Neural crest cell (in vitro differentiated cells): Measurements from ENCODE around the gene RGS8. TPM values are rescaled to one million over a fixed set of nuclear protein-coding genes. Genes with fewer than 3 reads are reported as not detected.

Experiments
- DNase-seq: peaks from one replicate; pipeline ENCODE4 v3.0.0; 2021; ENCODE audit warnings: low read depth, mixed read lengths, low spot score
- H3K27ac Mint-ChIP-seq: one replicate; pipeline ENCODE4 v1.8.0; 2021; ENCODE audit warnings: mild to moderate bottlenecking, mixed read lengths; ENCODE audit not compliant: unreplicated experiment
- H3K27me3 Mint-ChIP-seq: 2 replicates; pipeline ENCODE4 v1.8.0; 2021; ENCODE audit warnings: low read depth, mild to moderate bottlenecking, mixed read lengths
- H3K36me3 Mint-ChIP-seq: 2 replicates; pipeline ENCODE4 v1.8.0; 2021; ENCODE audit warnings: low read depth, mild to moderate bottlenecking, mixed read lengths
- H3K4me1 Mint-ChIP-seq: 2 replicates; pipeline ENCODE4 v1.8.0; 2021; ENCODE audit warnings: mixed read lengths
- H3K4me3 Mint-ChIP-seq: one replicate; pipeline ENCODE4 v1.8.0; 2021; ENCODE audit warnings: mild to moderate bottlenecking, mixed read lengths
- H3K9me3 Mint-ChIP-seq: 2 replicates; pipeline ENCODE4 v1.8.0; 2021; ENCODE audit warnings: mixed read lengths
- CTCF ChIP-seq: fragments of 200-600 bp; sonication (generic); conservative IDR thresholded peaks from 2 replicates; pipeline ENCODE4 v1.5.0; 2021; ENCODE audit warnings: antibody characterized with exemption, mild to moderate bottlenecking
- total RNA-seq: library from RNA; stranded (reverse); gene quantifications from 2 replicates; pipeline ENCODE4 v1.2.1, GENCODE V29; 2021

Gene RGS8
- total RNA-seq, 1 donor from 2014 or later, result 1.8 TPM

- H3K27me3 Mint-ChIP-seq, result peaks cover 3% of the 10 kb centered on the region
- H3K36me3 Mint-ChIP-seq, result no peaks in the 10 kb centered on the region
- H3K27ac Mint-ChIP-seq, result no peak overlapping the region
- H3K4me1 Mint-ChIP-seq, result peaks cover 57% of the 10 kb centered on the region
- H3K4me3 Mint-ChIP-seq, result no peak overlapping the region
- H3K9me3 Mint-ChIP-seq, result no peaks in the 10 kb centered on the region
- no peak for DNase-seq
- no peak for TF ChIP-seq CTCF
Measured at GRCh38 chr1:182666706-182667105, 17.7 kb downstream of the RGS8 start.

DNA sequence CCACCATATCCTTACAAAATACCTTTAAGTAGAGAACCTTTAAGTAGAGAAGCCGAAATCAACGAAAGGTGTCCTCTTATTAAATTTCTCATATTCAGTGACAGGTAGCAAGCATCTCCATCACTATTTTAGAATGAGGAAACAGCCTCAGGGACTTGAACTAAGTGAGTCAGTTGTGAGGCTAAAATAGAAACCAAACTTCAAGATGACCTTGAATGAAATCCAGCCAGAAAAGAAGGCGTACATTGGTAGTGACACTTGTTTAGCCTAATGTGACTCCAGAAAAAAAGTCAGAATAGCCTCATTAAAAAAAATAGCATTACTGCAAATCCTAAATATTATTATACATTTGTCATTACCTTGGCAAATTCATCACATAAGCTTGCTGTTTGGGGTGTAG is 20.1 kb downstream of the RGS8 start:
- no peak for TF ChIP-seq CTCF
- no peaks in the 10 kb centered on the region for H3K27me3 Mint-ChIP-seq
- no peaks in the 10 kb centered on the region for H3K36me3 Mint-ChIP-seq
- H3K4me3 Mint-ChIP-seq, result no peak overlapping the region
- H3K9me3 Mint-ChIP-seq, result no peaks in the 10 kb centered on the region
- H3K4me1 Mint-ChIP-seq, result peaks cover 36% of the 10 kb centered on the region
- no peak overlapping the region for H3K27ac Mint-ChIP-seq
- DNase-seq, result no peak

DNA sequence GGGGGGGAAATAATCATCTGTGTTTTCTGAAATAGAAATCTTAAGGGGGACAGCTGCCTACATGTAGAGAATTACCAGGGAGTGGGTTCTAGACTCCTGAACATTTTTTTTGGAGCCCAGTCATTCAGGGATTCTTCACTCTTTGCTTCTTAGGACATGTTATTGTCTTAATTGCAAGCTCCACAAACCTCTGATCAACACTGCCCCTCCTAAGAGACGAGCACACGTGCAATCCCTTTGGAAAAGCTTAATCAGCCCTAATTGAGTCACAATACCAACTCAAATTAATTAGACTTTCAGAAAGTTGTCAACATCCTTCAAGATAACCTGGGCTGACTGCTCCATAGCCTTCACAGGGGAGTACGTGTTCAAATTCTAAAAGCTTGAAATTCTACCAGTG is 21.4 kb downstream of the RGS8 start:
- H3K4me3 Mint-ChIP-seq, result no peak overlapping the region
- H3K27ac Mint-ChIP-seq, result no peak overlapping the region
- no peak for TF ChIP-seq CTCF
- no peaks in the 10 kb centered on the region for H3K36me3 Mint-ChIP-seq
- peaks cover 34% of the 10 kb centered on the region for H3K4me1 Mint-ChIP-seq
- H3K9me3 Mint-ChIP-seq, result no peaks in the 10 kb centered on the region
- DNase-seq, result no peak
- no peaks in the 10 kb centered on the region for H3K27me3 Mint-ChIP-seq

DNA sequence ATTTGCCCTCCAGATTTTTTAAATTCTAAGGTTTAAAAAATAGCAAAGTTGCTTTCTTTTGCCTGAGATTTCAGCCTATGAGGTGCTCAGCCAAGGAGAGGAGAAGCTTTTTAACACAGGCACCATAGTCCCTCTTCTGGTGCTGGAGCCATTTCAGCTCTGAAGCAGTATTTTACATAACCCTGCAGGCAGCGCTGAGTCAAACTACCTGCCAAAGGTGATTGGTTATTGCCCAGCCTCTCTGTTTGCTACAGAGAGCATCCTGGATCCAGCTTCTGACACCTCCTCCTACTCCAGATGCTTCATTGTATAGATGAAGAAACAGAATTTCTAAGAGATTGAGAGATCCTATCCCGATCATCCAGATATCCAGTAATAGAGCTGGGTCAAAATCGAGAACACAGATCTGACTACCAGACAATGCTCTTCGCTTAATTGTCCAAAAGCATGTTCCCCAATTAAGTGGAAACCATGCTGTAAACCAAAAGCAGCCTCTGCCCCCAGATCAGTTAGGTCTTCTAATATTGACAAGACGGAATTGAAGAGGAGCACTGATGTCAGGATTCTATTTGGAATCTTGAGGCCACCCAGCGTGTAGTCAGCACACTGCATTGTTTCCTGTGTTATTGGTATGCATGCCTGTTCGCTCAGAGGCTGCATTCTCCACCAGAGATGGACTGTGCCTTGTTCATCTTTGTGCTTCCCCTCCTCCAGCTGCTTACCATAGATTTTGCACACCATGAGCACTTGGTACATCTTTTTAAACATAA is 22.1 kb downstream of the RGS8 start:
- H3K36me3 Mint-ChIP-seq, result no peaks in the 10 kb centered on the region
- no peaks in the 10 kb centered on the region for H3K27me3 Mint-ChIP-seq
- H3K4me3 Mint-ChIP-seq, result no peak overlapping the region
- no peak overlapping the region for H3K27ac Mint-ChIP-seq
- H3K4me1 Mint-ChIP-seq, result peaks cover 34% of the 10 kb centered on the region
- DNase-seq, result no peak
- TF ChIP-seq CTCF, result no peak
- H3K9me3 Mint-ChIP-seq, result no peaks in the 10 kb centered on the region

DNA sequence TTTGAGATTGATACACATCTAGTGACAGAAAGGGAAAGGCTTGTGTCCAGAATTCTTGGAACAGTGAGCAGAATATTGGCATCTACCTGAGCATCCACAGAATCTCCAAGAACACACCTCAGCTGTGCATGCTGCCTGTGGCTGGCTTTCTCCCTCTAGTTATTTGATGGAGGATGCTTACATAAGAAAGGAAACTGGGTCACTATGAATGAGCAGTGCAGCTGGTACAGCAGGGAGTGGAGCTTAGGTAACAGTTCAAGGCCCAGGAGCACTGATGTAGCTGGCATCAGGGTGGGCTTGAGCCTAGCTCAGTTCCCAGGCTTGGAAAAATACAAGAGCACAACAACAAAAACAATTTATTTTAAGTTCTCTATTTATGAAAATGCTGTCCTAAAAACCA is 26.3 kb downstream of the RGS8 start:
- no peak for TF ChIP-seq CTCF
- Mint-ChIP-seq H3K27me3 (no peaks in the 10 kb centered on the region), H3K36me3 (no peaks in the 10 kb centered on the region), H3K4me3 (no peak overlapping the region), H3K27ac (no peak overlapping the region), H3K9me3 (no peaks in the 10 kb centered on the region), H3K4me1 (peaks cover 20% of the 10 kb centered on the region)
- DNase-seq, result no peak
